Activated B cell treated with CpG ODN at 0.5 μM for 24 hours (primary cell): ENCODE measurements around the gene SLAMF6. TPM values are rescaled to one million over a fixed set of nuclear protein-coding genes. Genes with fewer than 3 reads are reported as not detected.
A peak's percentile ranks its signal among the peaks of the same experiment; 100 is the strongest.

Source experiments
- ATAC-seq: fragments of 200-7000 bp; cut with Tn5 transposase; one replicate; pipeline ENCODE4 v1.10.0; 2021; ENCODE audit warnings: low read depth, mild to moderate bottlenecking, moderate library complexity
- CTCF ChIA-PET: fragments of 350-600 bp; sonication (Branson Sonifier 250); formaldehyde crosslinking; loops from one replicate; lab custom pipeline; 2021; ENCODE audit warnings: antibody characterized with exemption; lab: Charles Lee
- POLR2A ChIA-PET: fragments of 350-600 bp; sonication (Branson Sonifier 250); formaldehyde crosslinking; loops from one replicate; lab custom pipeline; 2021; ENCODE audit warnings: antibody characterized with exemption; lab: Charles Lee
- DNase-seq: peaks from one replicate; pipeline ENCODE4 v3.0.0; 2022
- H3K27ac Mint-ChIP-seq: one replicate; pipeline ENCODE4 v1.8.0; 2020; ENCODE audit warnings: mixed read lengths
- H3K27me3 Mint-ChIP-seq: one replicate; pipeline ENCODE4 v1.8.0; 2021; ENCODE audit warnings: mixed read lengths
- H3K36me3 Mint-ChIP-seq: one replicate; pipeline ENCODE4 v1.8.0; 2021; ENCODE audit warnings: low read depth, mixed read lengths
- H3K4me1 Mint-ChIP-seq: one replicate; pipeline ENCODE4 v1.8.0; 2021; ENCODE audit warnings: mixed read lengths
- H3K4me3 Mint-ChIP-seq: one replicate; pipeline ENCODE4 v1.8.0; 2020; ENCODE audit warnings: mild to moderate bottlenecking, mixed read lengths
- H3K9me3 Mint-ChIP-seq: one replicate; pipeline ENCODE4 v1.8.0; 2020; ENCODE audit warnings: mixed read lengths
- intact Hi-C: fragments of 100-400 bp; cut with micrococcal nuclease; formaldehyde crosslinking; loops from one replicate; pipeline ENCODE4 v1.15.1; 2024
- total RNA-seq: library from RNA; stranded (reverse); gene quantifications from 2 replicates; pipeline ENCODE4 v1.2.3, GENCODE V29; 2022
- TF ChIP-seq, protein P1 (sequence below): fragments of 200-600 bp; IDR thresholded peaks from one replicate; pipeline ENCODE4 v1.8.0; 2022; ENCODE audit warnings: antibody characterized with exemption, mild to moderate bottlenecking

SLAMF6 gene
- total RNA-seq, 1 donor from 2014 or later, result 31.2 TPM

DNA sequence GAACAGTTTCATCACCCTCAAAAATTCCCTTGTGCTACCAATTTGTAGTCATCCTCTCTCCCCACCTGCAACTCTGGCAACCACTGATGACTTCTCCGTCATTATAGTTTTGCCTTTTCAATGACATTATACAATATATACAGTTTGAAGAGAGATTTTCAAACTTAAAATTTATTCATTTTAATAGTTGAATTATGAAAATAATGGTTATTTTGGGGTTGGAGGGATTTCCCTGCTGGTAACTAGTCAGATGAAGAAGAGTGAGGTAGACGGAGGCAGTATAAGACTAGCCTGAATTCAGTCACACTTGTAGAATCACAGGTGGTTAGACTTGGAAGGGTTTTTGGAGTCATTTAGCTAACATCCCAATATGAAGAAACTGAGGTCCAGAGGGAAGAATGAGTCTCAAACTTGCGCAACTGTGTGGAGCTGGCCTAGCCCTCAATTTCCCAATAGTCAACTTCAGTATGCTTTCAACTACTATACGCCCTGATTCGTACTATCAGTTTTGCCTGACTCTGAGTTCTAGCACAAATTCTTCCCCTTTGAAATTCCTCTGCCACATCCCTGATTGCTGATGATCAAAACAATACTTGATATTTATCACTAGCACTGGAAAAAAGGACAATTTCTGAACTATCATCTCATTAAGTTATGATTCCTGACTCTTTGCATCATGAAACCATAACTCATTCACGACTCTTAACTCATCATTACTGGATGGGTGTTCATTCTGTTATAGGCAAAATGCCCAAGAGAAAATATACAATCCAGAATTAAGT lies 68.5 kb downstream of the SLAMF6 start:
- intact Hi-C loops, result loop anchor here (1.0 to 5.0 kb wide), 3 partner anchors 10 to 68 kb away; partner anchors contain the start of gene SLAMF6
- peaks cover 79% of the 10 kb centered on the region for H3K4me1 Mint-ChIP-seq
- H3K27me3 Mint-ChIP-seq, result no peaks in the 10 kb centered on the region
- H3K36me3 Mint-ChIP-seq, result no peaks in the 10 kb centered on the region
- no peak overlapping the region for H3K4me3 Mint-ChIP-seq
- ChIA-PET POLR2A (interaction anchor here (0.6 to 2.7 kb wide), 13 partner anchors 10 to 678 kb away, joined by 3 to 22 read pairs (median 5); partner anchors contain the start of gene DEDD), CTCF (interaction anchor here (0.9 to 1.0 kb wide), 3 partner anchors 14 to 153 kb away, joined by 3 read pairs; no protein-coding TSS in a partner anchor)
- DNase-seq (no peak), ATAC-seq (peak; percentile 56)
- peak overlapping the region; percentile 83 for H3K27ac Mint-ChIP-seq
- TF ChIP-seq, protein P1, sequence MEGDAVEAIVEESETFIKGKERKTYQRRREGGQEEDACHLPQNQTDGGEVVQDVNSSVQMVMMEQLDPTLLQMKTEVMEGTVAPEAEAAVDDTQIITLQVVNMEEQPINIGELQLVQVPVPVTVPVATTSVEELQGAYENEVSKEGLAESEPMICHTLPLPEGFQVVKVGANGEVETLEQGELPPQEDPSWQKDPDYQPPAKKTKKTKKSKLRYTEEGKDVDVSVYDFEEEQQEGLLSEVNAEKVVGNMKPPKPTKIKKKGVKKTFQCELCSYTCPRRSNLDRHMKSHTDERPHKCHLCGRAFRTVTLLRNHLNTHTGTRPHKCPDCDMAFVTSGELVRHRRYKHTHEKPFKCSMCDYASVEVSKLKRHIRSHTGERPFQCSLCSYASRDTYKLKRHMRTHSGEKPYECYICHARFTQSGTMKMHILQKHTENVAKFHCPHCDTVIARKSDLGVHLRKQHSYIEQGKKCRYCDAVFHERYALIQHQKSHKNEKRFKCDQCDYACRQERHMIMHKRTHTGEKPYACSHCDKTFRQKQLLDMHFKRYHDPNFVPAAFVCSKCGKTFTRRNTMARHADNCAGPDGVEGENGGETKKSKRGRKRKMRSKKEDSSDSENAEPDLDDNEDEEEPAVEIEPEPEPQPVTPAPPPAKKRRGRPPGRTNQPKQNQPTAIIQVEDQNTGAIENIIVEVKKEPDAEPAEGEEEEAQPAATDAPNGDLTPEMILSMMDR, result no peak
- H3K9me3 Mint-ChIP-seq, result no peaks in the 10 kb centered on the region

DNA sequence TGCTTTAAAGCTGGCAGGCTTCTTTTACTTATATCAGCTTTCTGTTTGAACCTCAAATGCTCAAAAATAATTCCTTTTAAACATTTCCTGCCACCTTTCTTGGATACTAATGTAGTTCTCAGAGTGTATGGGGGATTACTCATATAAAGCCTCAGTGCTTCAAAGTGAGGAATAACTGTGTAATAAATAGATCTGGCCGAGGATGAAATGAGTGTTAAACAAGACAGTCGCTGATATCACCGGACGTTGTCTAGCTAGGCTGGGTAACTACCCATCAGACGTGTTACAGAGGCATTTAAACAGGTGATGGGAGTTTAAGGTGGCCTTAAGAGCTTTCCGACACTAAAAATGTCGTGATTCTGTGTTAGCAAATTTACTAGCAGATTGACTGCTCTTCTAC lies 69.6 kb downstream of the SLAMF6 start:
- no peaks in the 10 kb centered on the region for H3K36me3 Mint-ChIP-seq
- H3K9me3 Mint-ChIP-seq, result no peaks in the 10 kb centered on the region
- DNase-seq (no peak), ATAC-seq (peak; percentile 57)
- peak overlapping the region; percentile 63 for H3K4me3 Mint-ChIP-seq
- intact Hi-C loops, result loop anchor here (1.0 to 5.0 kb wide), 2 partner anchors 9 to 69 kb away; partner anchors contain the start of gene SLAMF6
- ChIA-PET CTCF (interaction anchor here (0.9 to 1.3 kb wide), 4 partner anchors 11 to 154 kb away, joined by 3 to 4 read pairs (median 3); no protein-coding TSS in a partner anchor), POLR2A (interaction anchor here (0.7 to 2.7 kb wide), 13 partner anchors 10 to 95 kb away, joined by 3 to 22 read pairs (median 3); no protein-coding TSS in a partner anchor)
- H3K4me1 Mint-ChIP-seq, result peaks cover 70% of the 10 kb centered on the region
- H3K27ac Mint-ChIP-seq, result peak overlapping the region; percentile 89
- no peaks in the 10 kb centered on the region for H3K27me3 Mint-ChIP-seq
- TF ChIP-seq, protein P1, result no peak

DNA sequence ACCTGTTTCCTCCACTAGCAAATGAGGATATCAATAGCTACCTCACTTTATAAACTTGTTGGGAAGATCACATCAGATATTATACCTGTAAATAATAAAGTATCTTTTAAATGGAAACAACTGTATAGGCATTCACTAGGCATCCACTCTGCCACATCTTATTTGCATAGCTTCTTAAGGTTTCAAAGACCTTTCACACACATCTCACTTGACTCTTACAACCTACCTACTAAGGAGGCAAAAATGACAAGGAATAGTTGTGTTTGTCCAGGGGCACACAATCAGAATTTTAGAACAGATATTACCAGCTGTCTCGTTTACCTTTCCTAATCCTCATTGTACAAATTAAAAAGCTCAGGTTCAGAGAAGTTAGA lies 71.2 kb downstream of the SLAMF6 start:
- no peaks in the 10 kb centered on the region for H3K27me3 Mint-ChIP-seq
- ATAC-seq, result peak; percentile 32
- H3K4me3 Mint-ChIP-seq, result peak overlapping the region; percentile 54
- no peak for DNase-seq
- H3K9me3 Mint-ChIP-seq, result no peaks in the 10 kb centered on the region
- H3K27ac Mint-ChIP-seq, result peak overlapping the region; percentile 74
- TF ChIP-seq, protein P1, result no peak
- no peaks in the 10 kb centered on the region for H3K36me3 Mint-ChIP-seq
- intact Hi-C loops, result loop anchor here (1.0 to 5.0 kb wide), 2 partner anchors 7 to 70 kb away; partner anchors contain the start of gene SLAMF6
- ChIA-PET CTCF (interaction anchor here (0.8 to 2.4 kb wide), 5 partner anchors 8 to 155 kb away, joined by 3 to 7 read pairs (median 4); no protein-coding TSS in a partner anchor), POLR2A (interaction anchor here (0.8 to 1.9 kb wide), 11 partner anchors 8 to 71 kb away, joined by 3 to 18 read pairs (median 5); partner anchors contain the start of gene SLAMF6)
- peaks cover 75% of the 10 kb centered on the region for H3K4me1 Mint-ChIP-seq

DNA sequence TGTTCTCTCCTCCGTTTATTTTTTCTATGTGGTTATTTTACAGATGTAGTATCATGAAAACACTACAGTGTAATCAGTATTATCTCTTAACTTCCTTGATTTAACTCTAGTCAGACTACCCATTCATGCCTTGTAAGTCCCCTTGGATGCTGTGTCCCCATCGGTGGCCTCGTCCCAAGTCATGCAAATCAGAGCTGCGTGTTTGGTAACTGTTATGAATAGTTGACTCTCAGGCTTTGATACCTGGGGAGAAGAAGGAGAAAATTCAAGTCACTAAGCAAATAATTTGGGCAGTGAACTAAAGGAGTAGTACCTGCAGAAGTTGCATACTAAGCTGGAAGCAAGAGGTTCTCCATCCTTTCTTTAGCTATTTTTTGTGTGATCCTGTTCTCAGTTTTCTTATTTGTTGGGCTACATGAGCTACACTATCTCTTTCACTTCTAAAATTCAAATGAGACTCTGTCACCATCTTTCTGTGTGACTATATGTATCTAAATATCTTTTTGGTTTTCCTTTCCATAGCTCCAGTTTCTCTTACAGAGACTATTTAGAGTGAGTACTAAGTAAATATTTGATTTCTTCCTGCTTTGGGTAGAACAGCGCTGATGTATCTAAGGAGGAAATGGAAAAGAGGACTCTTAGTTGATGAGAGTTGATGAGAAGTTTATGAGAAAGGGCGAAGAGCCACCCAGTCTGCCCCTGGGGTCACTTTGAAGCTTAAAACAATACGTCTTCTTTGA lies 71.8 kb downstream of the SLAMF6 start:
- peak overlapping the region; percentile 26 for H3K4me3 Mint-ChIP-seq

More for the DNA sequence above, 71.8 kb downstream of the SLAMF6 start:
- CTCF ChIA-PET, result interaction anchor here (0.7 to 2.4 kb wide), 7 partner anchors 7 to 155 kb away, joined by 3 to 7 read pairs (median 4); no protein-coding TSS in a partner anchor
- Mint-ChIP-seq H3K27ac (peak overlapping the region; percentile 74), H3K4me1 (peaks cover 76% of the 10 kb centered on the region), H3K9me3 (no peaks in the 10 kb centered on the region), H3K27me3 (no peaks in the 10 kb centered on the region), H3K36me3 (no peaks in the 10 kb centered on the region)
- TF ChIP-seq, protein P1, result no peak
- ATAC-seq, result no peak
- intact Hi-C loops, result loop anchor here (1.0 to 5.0 kb wide), 2 partner anchors 8 to 71 kb away; partner anchors contain the start of gene SLAMF6
- POLR2A ChIA-PET, result interaction anchor here (0.8 to 1.9 kb wide), 10 partner anchors 8 to 72 kb away, joined by 3 to 18 read pairs (median 6); partner anchors contain the start of gene SLAMF6
- DNase-seq, result no peak
